WTC11 (cell line): ENCODE data around the gene FRK.

Experiments
- ATF2 ChIP-seq: sonication (generic); formaldehyde crosslinking; IDR thresholded peaks from 2 replicates; pipeline ENCODE4 v1.8.1; 2022; ENCODE audit warnings: low read depth, missing genetic modification reagents, borderline replicate concordance
- CTCF ChIP-seq: fragments of 200-600 bp; IDR thresholded peaks from 2 replicates; pipeline ENCODE4 v1.8.0; 2022; ENCODE audit warnings: antibody characterized with exemption
- MAX ChIP-seq: sonication (generic); formaldehyde crosslinking; IDR thresholded peaks from 2 replicates; pipeline ENCODE4 v1.8.0; 2022; ENCODE audit warnings: mild to moderate bottlenecking, missing genetic modification reagents

DNA sequence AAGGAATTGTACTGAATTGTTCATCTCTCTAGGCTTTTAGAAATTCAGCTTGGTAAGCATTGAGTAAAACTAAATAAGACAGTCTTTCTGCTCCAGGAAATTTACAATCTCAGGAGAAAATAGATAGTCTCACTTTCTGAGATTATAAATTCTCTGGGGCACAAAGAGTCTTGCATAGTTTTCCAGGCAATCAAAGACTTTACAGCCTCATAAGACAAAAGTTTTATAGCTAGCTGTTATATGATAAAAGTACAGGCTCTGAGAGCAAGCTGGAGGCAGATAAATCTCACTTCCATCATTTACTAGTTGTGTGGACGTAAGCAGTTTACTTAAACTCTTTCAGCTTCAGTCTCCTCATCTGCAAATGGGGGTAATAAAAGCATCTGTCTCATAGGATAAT lies 11.4 kb downstream of the FRK start:
- TF ChIP-seq CTCF (no peak), MAX (CRISPR knock-in tag) (no peak), ATF2 (CRISPR knock-in tag) (no peak)
